SK-N-SH (cell line): ENCODE data around the gene AHSP. TPM values are rescaled to one million over a fixed set of nuclear protein-coding genes. Genes with fewer than 3 reads are reported as not detected.

Experiments used
- CTCF ChIA-PET: fragments of 300-600, 350-600 bp; formaldehyde crosslinking; extraction: SDS; loops from one replicate; lab custom pipeline; 2021; lab: Yijun Ruan, JAX
- POLR2A ChIA-PET: fragments of 350-600 bp; sonication (Branson Sonifier 250); formaldehyde crosslinking; extraction: SDS; loops from one replicate; lab custom pipeline; 2020; ENCODE audit warnings: antibody characterized with exemption, inconsistent platforms; lab: Yijun Ruan, JAX
- DNase-seq: peaks from one replicate; pipeline ENCODE4 v3.0.0; 2012
- H2AFZ ChIP-seq: fragments of 200-600 bp; sonication (generic); 2 replicates; pipeline ENCODE4 v1.8.1; 2016; ENCODE audit warnings: antibody characterized with exemption, mild to moderate bottlenecking, low read depth
- H3F3A ChIP-seq: fragments of 200-600 bp; sonication (generic); replicated peaks from 2 replicates; pipeline ENCODE3; 2016; ENCODE audit warnings: antibody characterized with exemption, mild to moderate bottlenecking; ENCODE audit not compliant: insufficient read depth
- H3K27ac ChIP-seq, 2 experiments: fragments of 200-500 bp in 1 of 2; fragments of 200-600 bp in 1 of 2; sonication (Bioruptor generic) in 1 of 2; sonication (generic), shearing (Covaris generic) in 1 of 2; 2 replicates each; pipeline versions ENCODE4 v1.5.1 to v1.6.1; 2014 to 2016; ENCODE audit warnings: low read depth in 2 of 2, inconsistent platforms in 1 of 2, low read length in 1 of 2, mild to moderate bottlenecking in 1 of 2, mixed read lengths in 1 of 2
- H3K27me3 ChIP-seq: fragments of 200-600 bp; sonication (generic), shearing (Covaris generic); 2 replicates; pipeline ENCODE4 v1.6.1; 2016; ENCODE audit warnings: mixed run types; ENCODE audit not compliant: insufficient read depth
- H3K36me3 ChIP-seq, 2 experiments: fragments of 200-500 bp in 1 of 2; fragments of 200-600 bp in 1 of 2; sonication (Bioruptor generic) in 1 of 2; sonication (generic) in 1 of 2; replicated peaks in 1 of 2; 2 replicates each; pipeline versions ENCODE3 to v1.5.1; 2014 to 2016; ENCODE audit warnings: low read length in 1 of 2, mild to moderate bottlenecking in 1 of 2; ENCODE audit not compliant: insufficient read depth in 2 of 2, control insufficient read depth in 1 of 2
- H3K4me1 ChIP-seq, 2 experiments: fragments of 200-500 bp in 1 of 2; fragments of 200-600 bp in 1 of 2; sonication (Bioruptor generic) in 1 of 2; sonication (generic), shearing (Covaris generic) in 1 of 2; 2 replicates each; pipeline versions ENCODE4 v1.5.1 to v1.6.1; 2014 to 2016; ENCODE audit warnings: low read depth in 1 of 2, low read length in 1 of 2, mixed run types in 1 of 2; ENCODE audit not compliant: insufficient read depth in 2 of 2, control insufficient read depth in 1 of 2
- H3K4me2 ChIP-seq: fragments of 200-600 bp; sonication (generic), shearing (Covaris generic); 2 replicates; pipeline ENCODE4 v1.6.1; 2017; ENCODE audit warnings: mixed run types
- H3K4me3 ChIP-seq, 2 experiments: fragments of 200-500 bp in 1 of 2; fragments of 200-600 bp in 1 of 2; sonication (Bioruptor generic) in 1 of 2; sonication (generic), shearing (Covaris generic) in 1 of 2; 2 replicates each; pipeline versions ENCODE4 v1.5.1 to v1.8.1; 2014 to 2016; ENCODE audit warnings: low read depth in 2 of 2, inconsistent platforms in 1 of 2, low read length in 1 of 2, mild to moderate bottlenecking in 1 of 2, mixed read lengths in 1 of 2, moderate library complexity in 1 of 2
- H3K79me2 ChIP-seq: fragments of 200-600 bp; sonication (generic); 2 replicates; pipeline ENCODE4 v1.8.1; 2017; ENCODE audit warnings: mild to moderate bottlenecking; ENCODE audit not compliant: insufficient read depth
- H3K9ac ChIP-seq: fragments of 200-600 bp; sonication (generic); 2 replicates; pipeline ENCODE4 v1.6.1; 2017; ENCODE audit warnings: mixed run types
- H3K9me2 ChIP-seq: fragments of 200-600 bp; sonication (generic); 2 replicates; pipeline ENCODE4 v1.6.1; 2017; ENCODE audit warnings: mixed run types
- H3K9me3 ChIP-seq: fragments of 200-600 bp; sonication (generic); 2 replicates; pipeline ENCODE4 v1.6.1; 2017; ENCODE audit warnings: mixed run types, mild to moderate bottlenecking, moderate library complexity
- H4K20me1 ChIP-seq: fragments of 200-600 bp; sonication (generic); 2 replicates; pipeline ENCODE4 v1.6.1; 2017; ENCODE audit warnings: mild to moderate bottlenecking, mixed run types; ENCODE audit not compliant: insufficient read depth
- CTCF ChIP-seq: fragments of 200-600 bp; sonication (generic); IDR thresholded peaks from 2 replicates; pipeline ENCODE4 v1.6.1; 2017; ENCODE audit warnings: antibody characterized with exemption, mild to moderate bottlenecking, moderate library complexity
- GATA2 ChIP-seq: sonication (generic); formaldehyde crosslinking; IDR thresholded peaks from 2 replicates; pipeline ENCODE4 v1.5.0; 2020; ENCODE audit warnings: mild to moderate bottlenecking, missing genetic modification reagents
- MEF2A ChIP-seq: IDR thresholded peaks from 2 replicates; pipeline ENCODE4 v1.4.0; 2012; ENCODE audit warnings: low read depth, borderline replicate concordance
- NFIC ChIP-seq: IDR thresholded peaks from 2 replicates; pipeline ENCODE4 v1.4.0; 2012; ENCODE audit warnings: borderline replicate concordance
- NRF1 ChIP-seq: IDR thresholded peaks from 2 replicates; pipeline ENCODE4 v1.6.1; 2012; ENCODE audit warnings: low read depth, mild to moderate bottlenecking, low read length
- RAD21 ChIP-seq: IDR thresholded peaks from 2 replicates; pipeline ENCODE4 v1.6.1; 2012; ENCODE audit warnings: mild to moderate bottlenecking, low read length
- RFX5 ChIP-seq: IDR thresholded peaks from 2 replicates; pipeline ENCODE4 v1.6.1; 2012; ENCODE audit warnings: mild to moderate bottlenecking, improper control_type of control experiment, low read length
- TCF12 ChIP-seq: IDR thresholded peaks from 2 replicates; pipeline ENCODE4 v1.4.0; 2012
- YY1 ChIP-seq: IDR thresholded peaks from 2 replicates; pipeline ENCODE4 v1.4.0; 2012; ENCODE audit warnings: low read depth, mild to moderate bottlenecking
- WGBS: methylation state at CpG from one replicate; pipeline ENCODE4 v1.1.6; 2017; ENCODE audit warnings: low lambda C conversion rate; 5-methylcytosine and 5-hydroxymethylcytosine counted together
- polyA plus RNA-seq, 3 experiments: library from polyadenylated mRNA; depleted of rRNA; stranded (reverse); fragments of >200 nt; gene quantifications; 2 replicates each; pipeline ENCODE4 v1.2.3, GENCODE V29; 2012
- TF ChIP-seq, protein P1 (sequence below): IDR thresholded peaks from 2 replicates; pipeline ENCODE4 v1.4.0; 2012; ENCODE audit warnings: low read depth

Gene AHSP
- polyA plus RNA-seq, 1 of the 3 experiments (the other 2 are of a cell fraction), result not detected

GRCh38 chr16:31478956-31479355 is 48.7 kb upstream of the AHSP start:
- H3K4me3 ChIP-seq, result no peak overlapping the region
- H3K4me1 ChIP-seq, result no peaks in the 10 kb centered on the region
- no peak overlapping the region for H3K4me2 ChIP-seq
- no peak for TF ChIP-seq CTCF
- TF ChIP-seq, protein P1, sequence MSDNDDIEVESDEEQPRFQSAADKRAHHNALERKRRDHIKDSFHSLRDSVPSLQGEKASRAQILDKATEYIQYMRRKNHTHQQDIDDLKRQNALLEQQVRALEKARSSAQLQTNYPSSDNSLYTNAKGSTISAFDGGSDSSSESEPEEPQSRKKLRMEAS, result no peak
- no peak for TF ChIP-seq RFX5
- no peak for TF ChIP-seq NRF1
- TF ChIP-seq YY1, result no peak
- no peak for TF ChIP-seq MEF2A
- TF ChIP-seq GATA2, result no peak
- TF ChIP-seq, all 33 proteins: peak for 0
- Histone ChIP-seq H2AFZ (no peak overlapping the region), H3K9me2 (no peaks in the 10 kb centered on the region), H3K27me3 (no peaks in the 10 kb centered on the region), H3K9ac (no peak overlapping the region), H4K20me1 (peaks cover 20% of the 10 kb centered on the region; the same call in 1 of the 2 replicates), H3K9me3 (no peaks in the 10 kb centered on the region), H3K27ac (no peak overlapping the region), H3K79me2 (peaks cover 11% of the 10 kb centered on the region), H3K36me3 (peaks cover 20 to 27% of the 10 kb centered on the region in 2 experiments), H3F3A (peaks cover 31% of the 10 kb centered on the region)
- CTCF ChIA-PET, result interaction anchor here (1.9 kb wide), 1 partner anchor 18 kb away, joined by 8 read pairs; no protein-coding TSS in a partner anchor
- WGBS, result 81% methylated on average over 3 of the region's 3 CpGs
- DNase-seq, result no peak
- POLR2A ChIA-PET, result interaction anchor here (1.5 kb wide), 2 partner anchors 9 to 29 kb away, joined by 4 to 9 read pairs; partner anchors contain the start of gene RUSF1

DNA sequence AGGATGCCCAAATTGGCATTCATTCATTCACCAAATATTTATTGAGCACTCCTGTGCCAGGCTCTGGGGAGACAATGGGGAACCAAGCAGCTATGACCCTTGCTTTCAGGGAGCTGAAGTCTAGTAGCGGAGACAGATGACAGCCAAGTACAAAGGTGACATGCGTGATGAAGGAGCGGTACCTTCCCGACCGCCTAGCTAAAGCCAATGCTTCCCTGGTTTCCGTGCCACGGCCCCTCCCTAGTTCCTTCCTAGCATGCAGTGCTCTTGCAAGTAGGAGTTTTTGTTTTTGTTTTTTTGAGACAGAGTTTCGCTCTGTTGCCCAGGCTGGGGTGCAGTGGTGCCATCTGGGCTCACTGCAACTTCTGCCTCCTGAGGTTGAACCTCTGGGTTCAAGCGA is 47.9 kb upstream of the AHSP start:
- no peak overlapping the region for H3K9ac ChIP-seq
- no peaks in the 10 kb centered on the region; a peak in 1 of 4 replicates for H3K4me1 ChIP-seq
- H4K20me1 ChIP-seq, result peaks cover 16% of the 10 kb centered on the region; the same call in 1 of the 2 replicates
- no peak overlapping the region for H3K4me3 ChIP-seq
- ChIA-PET CTCF (no interaction called here), POLR2A (interaction anchor here (1.5 kb wide), 2 partner anchors 8 to 28 kb away, joined by 4 to 9 read pairs; partner anchors contain the start of gene RUSF1)
- no peak overlapping the region for H3K4me2 ChIP-seq
- H3F3A ChIP-seq, result peaks cover 24% of the 10 kb centered on the region
- H3K79me2 ChIP-seq, result peaks cover 3% of the 10 kb centered on the region; the same call in 1 of the 2 replicates
- WGBS, result 91% methylated on average over 9 of the region's 9 CpGs
- H2AFZ ChIP-seq, result no peak overlapping the region
- H3K27me3 ChIP-seq, result no peaks in the 10 kb centered on the region
- H3K9me3 ChIP-seq, result no peaks in the 10 kb centered on the region
- H3K27ac ChIP-seq, result no peak overlapping the region
- TF ChIP-seq NFIC, result no peak
- TF ChIP-seq TCF12, result no peak
- TF ChIP-seq RAD21, result no peak
- peaks cover 13 to 19% of the 10 kb centered on the region in 2 experiments for H3K36me3 ChIP-seq
- H3K9me2 ChIP-seq, result no peaks in the 10 kb centered on the region
- no peak for DNase-seq
